GM18861 (cell line): ENCODE results near the gene NRP2.

Source experiments
- ATAC-seq: cut with Tn5 transposase; IDR thresholded peaks from one replicate; pipeline ENCODE4 v1.9.1; 2021; ENCODE audit not compliant: unreplicated experiment

NRP2 gene

DNA sequence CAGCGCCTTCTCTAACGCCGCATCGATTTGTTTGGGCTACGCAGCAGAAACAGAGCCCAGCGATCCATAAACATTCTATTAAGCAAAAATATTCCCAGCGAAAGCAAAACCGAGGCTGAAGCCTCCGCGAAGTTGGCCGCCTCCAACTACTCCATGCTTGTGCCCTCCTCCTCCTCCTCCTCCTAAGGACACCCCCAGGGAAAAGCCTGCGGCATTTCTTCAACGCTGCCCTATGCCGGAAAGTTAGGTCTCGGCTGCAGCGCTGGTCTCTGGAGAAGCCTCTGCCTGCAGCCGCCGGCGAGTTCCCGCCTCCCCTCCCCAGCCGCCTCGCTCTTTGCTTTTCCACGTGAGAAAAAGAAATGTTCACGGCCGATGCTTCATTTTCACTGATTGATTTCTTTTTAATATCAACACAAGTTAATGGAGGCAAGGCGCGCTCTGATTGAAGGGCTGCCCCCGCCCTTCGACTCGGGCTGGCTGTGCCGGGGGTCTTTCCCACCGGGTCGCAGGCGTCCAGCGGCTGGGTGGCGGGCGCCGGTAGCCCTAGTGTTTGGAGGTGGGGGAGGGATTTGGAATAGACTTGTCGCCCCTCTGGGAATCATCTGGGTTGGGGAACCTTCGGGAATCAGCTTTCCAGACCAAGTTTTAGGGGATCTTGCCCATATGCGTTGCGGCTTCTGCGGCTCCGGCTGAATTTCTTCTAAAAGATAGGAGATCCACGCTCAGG is 3.9 kb downstream of the NRP2 start:
- no peak for ATAC-seq

DNA sequence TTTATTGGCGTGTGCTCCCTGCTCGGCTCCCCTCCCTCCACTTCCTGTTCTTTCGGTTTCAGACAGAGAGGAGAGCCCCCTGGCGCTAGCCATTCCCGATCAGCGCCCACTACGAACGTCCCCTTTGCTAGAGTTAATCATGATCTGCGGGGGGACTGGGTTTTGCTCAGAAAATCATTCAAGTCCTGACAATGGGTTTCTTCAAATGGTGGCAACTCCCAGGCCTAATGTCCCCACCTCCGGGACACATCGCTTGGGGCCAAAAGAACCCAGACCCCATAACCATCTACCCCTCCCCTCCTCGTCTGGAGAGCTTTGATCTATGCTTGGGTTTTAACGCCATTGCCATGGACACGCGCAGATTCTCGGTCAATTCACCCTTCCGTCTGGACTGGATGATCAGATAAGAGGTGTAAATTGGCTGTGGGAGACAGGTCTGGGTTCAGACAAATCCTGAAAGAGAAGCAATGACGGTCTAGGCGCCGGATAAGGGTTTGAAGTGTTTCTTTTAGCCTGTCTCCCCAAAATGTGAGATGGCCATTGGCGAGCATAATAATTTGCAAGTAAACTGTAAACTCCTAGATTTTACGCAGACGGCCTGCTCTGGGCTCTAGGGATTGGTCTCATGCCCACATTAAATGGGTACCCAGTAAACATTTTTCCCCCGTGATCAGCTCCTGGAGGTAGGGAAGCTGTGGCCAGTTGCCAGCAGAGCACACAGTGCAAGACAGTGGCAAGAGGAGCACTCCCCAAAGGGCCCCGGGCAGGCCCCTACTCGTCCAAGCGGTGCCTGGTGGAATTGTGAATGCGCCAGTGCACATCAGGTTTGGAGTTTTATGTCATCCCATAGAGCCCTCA is 4.7 kb downstream of the NRP2 start:
- ATAC-seq: no peak

DNA sequence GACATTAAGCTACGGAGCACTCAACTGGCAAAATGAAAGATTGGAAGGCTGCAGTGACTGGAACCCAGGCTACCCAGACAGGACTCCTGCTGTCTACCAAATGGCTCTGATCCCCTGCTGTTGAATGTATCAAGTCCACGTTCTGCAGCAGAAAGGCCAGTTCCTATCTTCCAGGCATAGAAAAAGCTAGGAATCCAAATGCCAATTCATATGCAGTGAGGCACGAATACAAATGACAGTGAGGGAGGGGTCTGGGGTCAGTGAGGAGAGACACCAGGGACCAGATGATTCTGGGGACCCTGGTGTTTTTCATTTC is 5.3 kb downstream of the NRP2 start:
- no peak for ATAC-seq

DNA sequence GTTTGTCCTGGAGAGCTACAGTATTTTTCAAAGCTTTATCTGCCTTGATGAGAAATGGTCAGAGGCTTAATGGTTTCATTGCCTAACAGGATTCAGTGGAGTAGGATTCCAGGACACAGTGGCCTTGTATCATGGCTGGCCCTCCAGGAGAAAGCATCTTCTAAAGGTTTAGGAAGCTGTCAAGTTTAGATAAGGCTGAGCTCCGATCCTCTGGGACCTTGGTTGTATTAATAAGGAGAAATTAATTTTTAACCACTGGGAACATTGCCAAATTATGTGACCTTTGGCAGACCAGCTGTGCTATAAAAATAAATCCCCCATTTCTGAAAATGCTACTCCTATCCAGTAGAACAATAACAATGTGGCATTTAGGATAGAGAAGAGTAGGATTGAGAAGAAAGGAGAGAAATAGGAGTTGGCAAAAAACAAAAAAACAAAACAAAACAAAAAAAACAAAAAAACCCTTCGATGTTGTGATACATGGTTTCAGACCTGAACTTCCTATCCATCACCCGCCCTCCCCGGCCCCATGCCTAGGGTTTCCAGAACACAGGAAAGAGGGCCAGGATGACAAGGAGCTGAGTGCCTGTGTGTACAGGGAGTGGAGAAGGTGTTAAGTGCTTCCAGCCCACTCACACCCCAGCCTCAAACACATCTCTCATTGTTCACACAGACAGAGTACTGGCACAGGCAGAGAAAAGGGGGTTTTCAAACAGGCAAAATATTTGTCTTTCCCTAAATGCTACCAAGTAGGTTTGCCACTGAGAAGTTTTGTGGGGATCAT is 6.3 kb downstream of the NRP2 start:
- no peak for ATAC-seq

DNA sequence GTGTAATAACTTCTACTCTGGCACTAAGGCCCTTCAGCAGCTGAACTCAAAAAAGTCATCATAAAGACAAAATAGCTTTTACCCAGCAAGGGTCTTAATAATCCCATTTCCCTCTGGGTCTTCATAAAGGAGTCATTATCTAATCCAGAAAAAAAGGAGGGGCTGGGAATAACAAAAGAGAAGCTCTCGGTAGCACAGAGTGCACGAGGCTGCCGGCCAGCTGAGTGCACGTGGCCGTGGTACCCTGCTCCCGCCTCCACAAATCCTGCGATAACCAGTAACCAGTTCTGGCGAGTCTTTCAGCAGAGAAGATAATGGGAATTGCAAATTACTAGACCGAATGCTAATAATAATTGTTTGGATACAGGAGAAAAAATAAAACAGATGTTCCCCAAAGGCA is 7.5 kb downstream of the NRP2 start:
- ATAC-seq: no peak

DNA sequence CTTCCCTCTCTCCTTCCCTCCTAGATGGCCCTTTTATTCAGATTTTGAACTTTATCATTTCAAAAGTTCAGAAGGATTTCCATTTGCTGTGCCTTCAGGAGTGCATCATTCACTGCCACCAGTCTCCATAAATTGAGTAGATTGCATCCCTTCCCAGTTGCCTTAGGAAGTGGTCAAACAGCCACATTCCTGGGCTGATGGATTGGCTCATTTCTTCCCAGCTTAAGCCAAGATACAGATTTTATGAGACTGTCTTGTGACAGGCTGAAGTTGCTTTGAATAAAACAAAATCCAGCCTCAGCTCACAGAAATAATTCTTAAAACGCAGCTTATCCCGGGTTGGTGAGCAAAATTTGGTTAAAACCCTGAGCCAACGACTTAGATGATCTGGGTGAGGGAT is 9.8 kb downstream of the NRP2 start:
- no peak for ATAC-seq

DNA sequence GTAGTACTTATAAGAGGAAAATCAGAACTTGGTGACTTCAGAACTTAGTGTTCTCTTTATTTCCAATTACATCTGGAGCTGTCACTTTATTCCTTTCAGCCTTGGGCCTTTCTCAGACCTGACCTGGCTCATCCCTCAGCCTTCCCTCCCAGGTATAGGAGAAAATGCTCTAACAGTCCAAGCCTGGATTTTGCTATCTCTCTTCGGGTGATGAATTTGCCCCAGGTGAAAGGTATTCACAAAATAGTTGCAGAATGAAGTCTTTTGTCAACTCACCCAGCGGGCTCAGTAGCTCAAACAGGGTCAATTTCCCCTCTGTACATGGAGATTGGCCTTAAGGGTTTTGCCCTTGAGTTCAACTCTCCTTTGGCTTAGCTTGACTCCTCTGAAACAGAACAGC is 12.0 kb downstream of the NRP2 start:
- ATAC-seq: no peak

DNA sequence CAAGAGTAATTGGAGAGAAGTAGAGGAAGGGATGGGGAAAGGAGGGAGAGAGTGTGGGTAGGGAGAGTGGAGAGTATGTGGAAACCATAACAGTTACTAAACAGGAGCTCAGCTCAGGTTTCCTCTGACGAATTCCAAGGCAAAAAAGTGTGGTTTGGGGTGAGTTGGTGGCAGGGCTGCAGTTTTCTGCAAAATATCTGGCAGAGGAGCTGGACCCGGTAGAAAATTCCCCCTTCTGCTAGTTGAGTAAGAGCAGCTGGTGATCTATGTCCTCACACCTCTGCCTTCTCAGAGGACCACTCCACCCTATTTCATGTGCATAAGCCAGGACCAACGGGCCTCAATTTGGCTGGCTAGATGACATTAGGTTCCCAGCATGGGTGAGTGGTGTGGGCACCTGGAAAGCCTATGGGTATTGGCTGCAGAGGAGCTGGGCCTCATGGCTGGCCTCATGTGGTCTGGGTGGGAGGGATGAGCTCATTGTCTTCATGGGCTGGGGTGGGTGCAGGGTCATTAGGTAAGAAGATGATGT is 13.2 kb downstream of the NRP2 start:
- ATAC-seq: no peak

DNA sequence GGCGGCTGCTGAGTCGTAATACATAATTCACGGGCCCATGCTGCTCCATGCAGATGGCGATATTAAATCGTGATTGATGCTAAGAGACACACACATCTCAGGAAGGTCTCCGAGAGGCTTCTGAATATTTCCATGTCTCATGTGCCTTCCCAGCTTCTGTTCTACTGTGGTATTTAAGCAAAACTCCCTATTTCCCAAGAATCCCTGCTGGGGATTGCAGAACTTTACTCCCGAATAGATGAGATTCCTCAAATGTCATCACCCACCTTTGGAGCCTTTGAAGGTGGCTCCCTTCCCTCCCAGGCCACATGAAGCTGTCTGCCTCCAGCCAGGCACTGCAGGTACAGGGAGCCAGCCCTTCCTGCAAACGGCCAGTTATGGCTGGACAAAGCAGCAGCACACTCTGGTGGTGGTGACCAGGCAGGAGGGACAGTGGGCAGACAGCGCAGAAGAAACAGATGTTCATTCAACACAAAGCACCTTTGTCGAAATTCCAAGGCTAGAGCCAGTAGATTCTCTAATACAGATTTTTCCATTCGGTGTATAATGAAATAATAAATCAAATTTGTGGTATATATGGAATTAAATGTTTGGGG is 14.1 kb downstream of the NRP2 start:
- ATAC-seq: no peak

DNA sequence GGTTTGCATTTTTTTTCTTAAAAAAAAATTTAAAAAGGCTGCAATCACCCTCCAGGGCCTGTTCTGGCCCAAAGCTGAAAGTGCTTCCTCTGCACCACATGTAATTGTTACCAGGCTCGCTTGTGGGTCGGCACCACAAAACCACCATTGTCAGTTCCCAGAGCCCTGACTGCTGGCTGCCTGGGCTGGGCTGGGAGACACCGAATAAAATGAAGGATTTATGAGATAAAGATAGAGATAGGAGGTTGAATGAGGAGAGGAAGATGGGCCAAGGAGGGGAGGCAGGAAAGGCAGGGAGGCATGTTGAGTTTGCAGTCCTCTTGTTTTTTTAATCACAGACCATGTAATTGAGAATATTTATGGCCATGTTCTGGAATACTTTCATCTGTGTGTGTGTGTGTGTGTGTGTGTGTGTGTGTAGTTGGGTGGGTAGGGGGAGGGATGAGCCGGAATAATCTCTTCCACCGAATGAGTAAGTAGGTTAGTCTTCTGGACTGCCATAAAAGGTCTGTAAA is 14.7 kb downstream of the NRP2 start:
- ATAC-seq: no peak

DNA sequence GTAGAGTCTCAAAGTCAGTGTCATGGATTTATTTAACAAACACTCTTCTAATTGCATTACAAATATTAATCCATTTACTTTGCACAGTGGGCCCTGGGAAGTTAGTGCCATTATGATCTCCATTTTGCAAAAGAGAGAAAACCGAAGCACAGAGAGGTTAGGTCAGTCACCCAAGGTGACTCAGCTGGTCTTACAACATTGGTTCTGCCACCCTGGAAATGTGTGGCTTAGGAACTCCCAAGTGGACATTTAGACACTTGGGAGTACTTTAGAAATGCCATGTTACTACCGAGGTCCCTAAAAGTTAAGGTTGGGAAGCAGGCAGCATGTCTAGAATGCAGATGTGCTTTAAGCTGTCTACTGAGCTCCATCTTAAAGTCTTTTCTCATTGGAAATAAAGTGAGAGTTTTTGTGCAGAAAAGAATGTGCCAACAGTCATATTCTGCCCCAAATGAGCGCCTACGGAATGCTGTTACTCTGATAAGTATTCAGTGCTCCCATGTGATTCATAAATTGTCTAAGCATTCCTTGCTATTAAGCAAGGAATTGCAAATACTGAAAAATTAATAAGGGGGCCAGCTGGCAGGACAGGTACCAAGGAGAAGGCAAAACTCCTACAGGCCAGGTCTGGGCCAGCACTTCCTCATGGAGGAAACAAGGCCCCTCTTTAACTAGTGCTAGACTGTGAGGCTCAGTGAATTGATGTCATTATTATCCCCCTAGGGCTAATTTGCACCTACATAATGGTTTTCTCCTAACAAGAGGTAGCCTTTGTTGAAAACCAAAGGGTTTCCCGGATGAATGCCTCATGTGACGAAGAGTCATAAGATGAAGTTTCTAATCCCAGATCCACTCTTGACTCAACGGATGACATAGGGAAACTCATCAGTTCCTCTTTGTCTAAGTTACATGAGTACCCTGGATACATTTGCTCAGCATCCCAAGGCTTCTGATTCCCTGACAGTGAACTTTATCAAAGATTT is 16.3 kb downstream of the NRP2 start:
- no peak for ATAC-seq

DNA sequence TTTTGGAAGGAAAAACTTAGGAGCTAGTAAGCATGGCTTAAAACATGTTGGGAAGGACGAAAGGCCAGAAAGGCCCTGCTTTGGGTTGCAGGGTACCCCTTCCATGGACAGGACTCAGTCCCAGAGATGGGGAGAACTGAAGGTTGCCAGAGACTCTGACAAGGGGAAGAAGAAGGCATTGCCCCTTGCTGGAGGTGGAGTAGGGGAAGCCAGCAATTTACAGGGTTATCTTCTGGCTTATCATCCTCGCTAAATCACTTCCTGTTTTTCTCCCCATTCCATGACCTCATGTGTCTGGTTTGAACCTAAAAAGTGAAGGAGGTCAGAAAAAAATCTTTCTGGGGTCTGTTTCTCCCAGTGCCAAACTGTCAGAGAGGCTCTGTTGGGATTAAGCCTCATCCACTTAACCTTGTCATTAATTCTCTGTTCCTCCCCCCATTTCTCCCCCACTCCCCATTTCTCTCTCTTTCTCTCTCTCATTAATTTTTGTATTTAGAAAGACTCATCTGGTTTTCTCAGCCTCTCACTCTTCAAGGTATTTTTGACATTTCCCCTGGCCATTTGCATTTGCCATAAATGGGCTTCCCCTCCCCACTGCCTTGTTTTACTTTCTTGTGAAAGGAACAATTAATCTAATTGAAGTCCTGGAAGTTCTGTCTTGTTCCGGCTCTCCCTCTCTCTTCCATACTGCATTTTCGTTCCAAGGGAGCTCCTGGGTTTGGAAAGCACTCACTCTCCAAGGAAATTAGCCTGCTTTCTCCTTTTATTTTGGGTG is 17.4 kb downstream of the NRP2 start:
- ATAC-seq: no peak

DNA sequence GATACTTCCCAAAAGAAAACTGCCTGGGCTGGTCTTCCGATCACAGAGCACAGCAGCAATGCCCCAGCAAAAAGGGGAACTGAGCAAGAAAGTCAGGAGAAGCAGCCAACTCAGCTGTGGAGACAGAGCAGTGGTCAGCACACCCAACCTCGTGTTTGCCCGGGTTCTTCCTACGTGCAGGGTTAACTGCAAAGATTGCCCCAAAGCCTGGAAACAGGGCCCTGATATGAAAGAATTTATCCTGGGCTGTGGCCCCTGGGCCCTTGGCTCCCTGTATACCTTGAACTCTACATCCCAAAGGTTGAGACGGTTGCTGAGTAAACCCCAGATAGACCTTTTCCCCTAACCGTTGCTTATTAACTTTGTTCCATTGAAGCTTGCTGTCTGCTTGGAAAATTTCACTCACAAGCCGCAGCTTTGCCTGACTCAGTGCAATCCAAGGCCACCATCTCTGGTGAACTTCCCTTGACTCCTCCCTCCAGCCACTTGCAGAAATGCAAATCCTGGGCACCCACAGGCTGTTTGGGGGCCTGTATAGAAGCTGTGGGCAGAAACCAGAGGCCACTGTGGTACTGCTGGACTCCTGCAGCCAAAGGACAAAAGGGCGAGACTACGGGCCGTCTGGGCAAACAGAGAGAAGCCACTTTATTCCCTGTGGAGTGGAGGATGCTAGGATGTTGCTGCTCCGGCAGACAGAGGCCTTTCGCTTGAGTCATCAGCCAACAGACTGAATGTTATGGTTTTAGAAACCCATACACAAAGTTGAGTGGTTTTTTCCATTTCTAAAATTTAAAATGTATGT is 18.2 kb downstream of the NRP2 start:
- peak; percentile 64 for ATAC-seq

DNA sequence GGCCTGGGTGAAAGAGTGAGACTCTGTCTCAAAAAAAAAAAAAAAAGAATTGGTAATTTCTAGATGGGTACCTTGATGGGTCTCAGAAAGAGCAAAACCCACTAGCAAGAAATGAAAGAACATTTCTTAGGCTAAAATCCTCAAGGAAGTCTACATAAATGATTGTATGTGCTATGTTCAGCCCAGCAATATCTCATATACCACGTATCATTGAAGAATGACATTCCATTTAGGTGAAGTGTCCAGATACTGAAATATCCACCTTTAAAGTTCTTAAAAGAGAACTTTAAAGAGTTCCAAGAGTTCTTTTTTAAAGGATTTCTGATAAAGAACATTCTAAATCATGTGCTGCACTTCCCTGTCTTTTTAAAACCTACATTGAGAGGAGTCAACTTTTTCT is 19.2 kb downstream of the NRP2 start:
- no peak for ATAC-seq

DNA sequence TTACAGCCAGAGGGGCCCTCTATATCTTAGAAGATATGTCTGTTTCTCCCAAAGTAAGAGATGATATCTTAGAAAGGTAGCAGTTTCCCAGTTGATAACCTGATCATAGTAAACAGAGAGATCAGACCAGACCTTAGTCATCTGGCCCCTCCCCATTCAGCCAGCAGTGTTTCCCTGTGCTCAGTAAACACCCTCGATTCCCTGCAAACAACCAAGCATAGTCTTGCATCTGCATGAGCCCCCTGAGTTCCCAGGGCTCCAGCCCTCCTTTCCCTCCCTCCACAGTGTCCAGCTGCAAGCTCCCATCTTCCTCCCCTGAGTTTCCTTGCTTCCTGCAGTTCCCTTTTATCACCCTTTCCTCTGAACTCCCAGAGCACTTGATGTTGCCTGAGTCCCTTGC is 20.3 kb downstream of the NRP2 start:
- no peak for ATAC-seq

DNA sequence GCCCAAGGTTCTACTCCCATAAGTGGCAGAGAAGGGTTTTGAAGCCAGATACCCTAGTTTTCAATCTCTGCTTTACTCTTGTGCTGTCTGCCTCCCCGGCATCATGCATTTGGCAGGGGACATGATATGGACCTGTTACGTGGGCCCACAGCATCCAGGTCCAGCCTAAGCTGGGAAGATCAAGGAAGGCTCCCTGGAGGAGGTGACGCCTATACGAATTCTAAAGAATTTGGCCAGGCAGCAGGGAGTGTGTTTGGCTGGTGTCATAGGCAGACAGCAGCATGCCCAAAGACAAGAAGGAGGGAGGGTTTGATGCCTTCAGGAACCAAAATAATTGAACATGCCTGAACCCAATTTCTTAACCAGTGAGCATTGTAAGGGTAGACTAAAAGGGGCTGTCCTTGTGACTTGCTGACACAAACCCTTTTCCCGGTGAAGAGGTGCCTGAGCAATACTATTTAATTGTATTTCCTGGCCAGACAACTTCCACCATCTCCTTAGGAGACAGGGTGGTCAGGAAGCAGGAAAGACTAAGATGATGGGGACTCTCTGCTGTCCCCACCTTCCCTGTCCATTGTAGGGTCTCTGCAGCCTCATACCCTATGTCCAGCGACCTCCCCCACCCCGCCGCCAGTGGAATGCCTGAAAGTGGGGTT is 21.3 kb downstream of the NRP2 start:
- no peak for ATAC-seq

DNA sequence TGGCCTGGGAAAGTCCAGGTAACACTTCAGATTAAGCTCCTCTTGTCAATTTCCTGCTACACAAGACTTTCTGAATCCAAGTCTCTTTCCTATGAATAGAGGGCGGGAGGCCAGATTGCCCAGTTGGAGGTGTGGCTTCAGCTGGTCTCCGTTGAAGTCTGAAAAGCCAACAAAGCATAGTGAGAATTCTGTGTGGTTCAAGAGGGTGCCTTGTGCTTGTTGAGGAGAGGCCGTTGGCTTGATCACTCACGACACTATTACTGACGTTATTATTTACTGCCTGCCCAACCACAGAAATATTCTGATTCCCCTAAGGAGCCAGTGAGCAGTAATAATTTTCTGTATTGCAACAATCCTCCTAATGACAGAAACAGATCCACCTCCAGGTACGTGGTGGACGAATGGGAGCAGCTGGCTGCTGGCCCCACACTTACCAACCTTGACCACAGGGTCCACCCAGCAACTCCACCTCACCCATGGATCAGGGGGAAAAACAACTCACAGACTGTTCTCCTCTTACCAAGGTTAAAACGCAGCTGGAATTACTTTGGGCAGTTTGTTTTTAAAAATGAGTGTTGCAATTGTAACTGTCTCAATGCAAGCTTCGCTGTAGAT is 21.9 kb downstream of the NRP2 start:
- no peak for ATAC-seq
